ENCODE measurements around the gene SPNS1.
A peak's percentile ranks its signal among the peaks of the same experiment; 100 is the strongest.
"Not testable (repeated sequence)": the region's sequence is repeated elsewhere in the genome, so short reads cannot be mapped to it uniquely, and the experiment has no call there.

SPNS1 gene

GRCh38 chr16:28974437-28975157 is at the start of gene SPNS1:
Gene SPNS1, plus strand, starts transcription at chr16:28974778. Its CDS starts 374 bp downstream, at chr16:28975152.
- DNase-seq (ENCODE audit: low read depth, low spot score) = peak; percentile 55
- peak within 1 kb of the TSS; percentile 58; the same call in 1 of the 2 replicates for H3K27ac ChIP-seq

GRCh38 chr16:28925386-28926228 is 49.0 kb upstream of the SPNS1 start:
- Histone ChIP-seq H3K36me3 (ENCODE audit: insufficient read depth, low read length) (no peaks in the 10 kb centered on the region), H3K4me3 (peak overlapping the region; percentile 85), H3K9me3 (ENCODE audit: low read depth, low read length) (no peaks in the 10 kb centered on the region), H3K27ac (peak overlapping the region; percentile 93), H3K9ac (ENCODE audit: insufficient read length) (peak overlapping the region; percentile 97)
- TF ChIP-seq EZH2 (IDR thresholded peaks at IDR 0.05) (no peak), POLR2AphosphoS5 (IDR thresholded peaks at IDR 0.05; ENCODE audit: borderline replicate concordance, low read depth, low read length) (peak; percentile 65; the same call in 1 of the 2 replicates)
- DNase-seq (ENCODE audit: low read depth, low spot score) = no peak

More at GRCh38 chr16:28974437-28975157, at the start of gene SPNS1:
- Histone ChIP-seq H3K36me3 (ENCODE audit: insufficient read depth, low read length) (no peaks in the 10 kb centered on the region), H3K9ac (ENCODE audit: insufficient read length) (peak within 1 kb of the TSS; percentile 87), H3K4me3 (peak within 1 kb of the TSS; percentile 93), H3K9me3 (ENCODE audit: low read depth, low read length) (no peaks in the 10 kb centered on the region)
- TF ChIP-seq FOXP2 (optimal IDR thresholded peaks at IDR 0.05; ENCODE audit: control extremely low read depth, extremely low read length, insufficient read depth) = no peak
- peak; percentile 81 for TF ChIP-seq POLR2AphosphoS5 (IDR thresholded peaks at IDR 0.05; ENCODE audit: borderline replicate concordance, low read depth, low read length)

GRCh38 chr16:28926284-28926683 is 48.3 kb upstream of the SPNS1 start:
- peak overlapping the region; percentile 85; the same call in 1 of the 2 replicates for H3K4me3 ChIP-seq
- H3K36me3 ChIP-seq (ENCODE audit: insufficient read depth, low read length); DNase-seq (ENCODE audit: low read depth, low spot score); H3K9me3 ChIP-seq (ENCODE audit: low read depth, low read length); H3K27ac ChIP-seq; H3K9ac ChIP-seq (ENCODE audit: insufficient read length): not testable (repeated sequence)

- no peaks in the 10 kb centered on the region for H3K9me3 ChIP-seq (ENCODE audit: low read depth, low read length)
- no peaks in the 10 kb centered on the region for H3K36me3 ChIP-seq (ENCODE audit: insufficient read depth, low read length)
- TF ChIP-seq EZH2 (IDR thresholded peaks at IDR 0.05) (no peak), FOXP2 (optimal IDR thresholded peaks at IDR 0.05; ENCODE audit: control extremely low read depth, extremely low read length, insufficient read depth) (no peak), POLR2AphosphoS5 (IDR thresholded peaks at IDR 0.05; ENCODE audit: borderline replicate concordance, low read depth, low read length) (no peak)
- no peak overlapping the region for H3K27ac ChIP-seq
- no peak overlapping the region for H3K9ac ChIP-seq (ENCODE audit: insufficient read length)
- H3K4me3 ChIP-seq = no peak overlapping the region
- DNase-seq (ENCODE audit: low read depth, low spot score) = no peak
Observed at GRCh38 chr16:28927815-28928214, 46.8 kb upstream of the SPNS1 start.

- DNase-seq (ENCODE audit: low read depth, low spot score) = no peak
- no peak overlapping the region for H3K4me3 ChIP-seq
- no peaks in the 10 kb centered on the region for H3K9me3 ChIP-seq (ENCODE audit: low read depth, low read length)
- no peak for TF ChIP-seq FOXP2 (optimal IDR thresholded peaks at IDR 0.05; ENCODE audit: control extremely low read depth, extremely low read length, insufficient read depth)
- TF ChIP-seq POLR2AphosphoS5 (IDR thresholded peaks at IDR 0.05; ENCODE audit: borderline replicate concordance, low read depth, low read length) = no peak
- no peak for TF ChIP-seq EZH2 (IDR thresholded peaks at IDR 0.05)
- no peak overlapping the region for H3K9ac ChIP-seq (ENCODE audit: insufficient read length)
- no peaks in the 10 kb centered on the region for H3K36me3 ChIP-seq (ENCODE audit: insufficient read depth, low read length)
- no peak overlapping the region for H3K27ac ChIP-seq
Observed at GRCh38 chr16:28930203-28930602, 44.4 kb upstream of the SPNS1 start.

GRCh38 chr16:28930652-28931051 is 43.9 kb upstream of the SPNS1 start:
- no peaks in the 10 kb centered on the region for H3K36me3 ChIP-seq (ENCODE audit: insufficient read depth, low read length)
- H3K27ac ChIP-seq = peak overlapping the region; percentile 54; the same call in 1 of the 2 replicates
- H3K9me3 ChIP-seq (ENCODE audit: low read depth, low read length) = no peaks in the 10 kb centered on the region
- no peak for DNase-seq (ENCODE audit: low read depth, low spot score)
- TF ChIP-seq FOXP2 (optimal IDR thresholded peaks at IDR 0.05; ENCODE audit: control extremely low read depth, extremely low read length, insufficient read depth) = no peak
- no peak for TF ChIP-seq POLR2AphosphoS5 (IDR thresholded peaks at IDR 0.05; ENCODE audit: borderline replicate concordance, low read depth, low read length)
- TF ChIP-seq EZH2 (IDR thresholded peaks at IDR 0.05) = no peak
- no peak overlapping the region for H3K4me3 ChIP-seq
- peak overlapping the region; percentile 49 for H3K9ac ChIP-seq (ENCODE audit: insufficient read length)

GRCh38 chr16:28931801-28932225 is 42.8 kb upstream of the SPNS1 start, which contains the start of gene CD19:
Gene CD19, plus strand, starts transcription at chr16:28931971. Its CDS starts 30 bp downstream, at chr16:28932001.
- Histone ChIP-seq H3K36me3 (ENCODE audit: insufficient read depth, low read length) (no peaks in the 10 kb centered on the region), H3K9ac (ENCODE audit: insufficient read length) (peak within 1 kb of the TSS; percentile 49), H3K9me3 (ENCODE audit: low read depth, low read length) (no peaks in the 10 kb centered on the region), H3K27ac (peak within 1 kb of the TSS; percentile 54; the same call in 1 of the 2 replicates), H3K4me3 (no peak within 1 kb of the TSS)
- TF ChIP-seq FOXP2 (optimal IDR thresholded peaks at IDR 0.05; ENCODE audit: control extremely low read depth, extremely low read length, insufficient read depth) (no peak), EZH2 (IDR thresholded peaks at IDR 0.05) (no peak), POLR2AphosphoS5 (IDR thresholded peaks at IDR 0.05; ENCODE audit: borderline replicate concordance, low read depth, low read length) (no peak)
- DNase-seq (ENCODE audit: low read depth, low spot score) = no peak

GRCh38 chr16:28932339-28933141 is 42.0 kb upstream of the SPNS1 start:
- H3K9ac ChIP-seq (ENCODE audit: insufficient read length) = no peak overlapping the region
- H3K9me3 ChIP-seq (ENCODE audit: low read depth, low read length) = no peaks in the 10 kb centered on the region
- no peak overlapping the region for H3K4me3 ChIP-seq

More at GRCh38 chr16:28932339-28933141, 42.0 kb upstream of the SPNS1 start:
- Histone ChIP-seq H3K36me3 (ENCODE audit: insufficient read depth, low read length) (no peaks in the 10 kb centered on the region), H3K27ac (no peak overlapping the region)
- TF ChIP-seq EZH2 (IDR thresholded peaks at IDR 0.05) (no peak), POLR2AphosphoS5 (IDR thresholded peaks at IDR 0.05; ENCODE audit: borderline replicate concordance, low read depth, low read length) (no peak), FOXP2 (optimal IDR thresholded peaks at IDR 0.05; ENCODE audit: control extremely low read depth, extremely low read length, insufficient read depth) (no peak)
- no peak for DNase-seq (ENCODE audit: low read depth, low spot score)
